ENCODE measurements around the gene TRIP12.
A peak's percentile ranks its signal among the peaks of the same experiment; 100 is the strongest.

Gene TRIP12

GRCh38 chr2:229714080-229714735, 207.6 kb downstream of the TRIP12 start, which contains the start of gene DNER:
TSS of gene DNER (minus strand) at chr2:229714555. CDS start at chr2:229714423, 132 bp downstream.
- CTCF ChIA-PET = no interaction called here
- no peak for DNase-seq (ENCODE audit: low read depth, low spot score)
- POLR2A ChIA-PET = no interaction called here
- H3K4me3 ChIP-seq (ENCODE audit: low read depth, low read length) = peak within 1 kb of the TSS; percentile 30
- TF ChIP-seq CTCF (IDR thresholded peaks at IDR 0.05; ENCODE audit: insufficient read depth, low read length, missing control alignments) = no peak

Data from AG04449 (cell line).